C4-2B (cell line): ENCODE measurements around the gene GNG2.

Source experiments
- ZFX ChIP-seq: fragments of 450-650 bp; IDR thresholded peaks from 2 replicates; pipeline ENCODE4 v1.6.1; 2017
- TF ChIP-seq, protein P1 (sequence below): fragments of 450-650 bp; conservative IDR thresholded peaks from 2 replicates; pipeline ENCODE4 v1.5.1; 2017; ENCODE audit warnings: mild to moderate bottlenecking

DNA sequence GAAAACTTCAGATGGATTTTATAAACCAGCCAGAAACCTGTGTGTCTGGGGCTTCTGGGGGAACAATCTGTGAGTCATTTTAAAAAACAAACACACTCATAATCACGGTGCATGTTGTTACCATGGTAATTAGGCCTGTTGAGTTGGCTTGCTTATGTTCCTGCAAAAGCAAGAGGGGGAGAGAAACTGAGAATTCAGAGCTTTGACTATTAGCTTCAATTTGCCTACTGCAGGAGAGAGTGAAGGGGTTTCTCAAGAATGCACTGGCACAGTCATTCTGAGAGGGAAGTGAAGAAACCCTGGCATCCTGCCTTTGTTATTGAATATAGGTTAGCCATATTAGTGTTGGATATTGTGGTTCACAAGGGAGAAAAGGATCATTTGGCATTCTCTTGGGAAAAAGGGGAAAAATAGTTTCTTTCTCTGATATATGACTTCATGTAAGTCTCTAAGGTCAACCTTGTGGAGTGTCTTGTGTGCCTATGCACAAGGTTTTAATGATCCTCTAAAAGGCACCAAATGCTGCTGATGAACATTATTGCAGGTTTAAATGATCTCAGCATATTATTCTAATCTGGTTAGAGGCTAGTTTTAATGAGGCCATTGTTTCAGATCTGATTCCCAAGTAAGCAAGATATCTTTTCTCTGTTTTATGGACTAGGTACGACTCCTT is 12.9 kb downstream of the GNG2 start:
- TF ChIP-seq, protein P1, sequence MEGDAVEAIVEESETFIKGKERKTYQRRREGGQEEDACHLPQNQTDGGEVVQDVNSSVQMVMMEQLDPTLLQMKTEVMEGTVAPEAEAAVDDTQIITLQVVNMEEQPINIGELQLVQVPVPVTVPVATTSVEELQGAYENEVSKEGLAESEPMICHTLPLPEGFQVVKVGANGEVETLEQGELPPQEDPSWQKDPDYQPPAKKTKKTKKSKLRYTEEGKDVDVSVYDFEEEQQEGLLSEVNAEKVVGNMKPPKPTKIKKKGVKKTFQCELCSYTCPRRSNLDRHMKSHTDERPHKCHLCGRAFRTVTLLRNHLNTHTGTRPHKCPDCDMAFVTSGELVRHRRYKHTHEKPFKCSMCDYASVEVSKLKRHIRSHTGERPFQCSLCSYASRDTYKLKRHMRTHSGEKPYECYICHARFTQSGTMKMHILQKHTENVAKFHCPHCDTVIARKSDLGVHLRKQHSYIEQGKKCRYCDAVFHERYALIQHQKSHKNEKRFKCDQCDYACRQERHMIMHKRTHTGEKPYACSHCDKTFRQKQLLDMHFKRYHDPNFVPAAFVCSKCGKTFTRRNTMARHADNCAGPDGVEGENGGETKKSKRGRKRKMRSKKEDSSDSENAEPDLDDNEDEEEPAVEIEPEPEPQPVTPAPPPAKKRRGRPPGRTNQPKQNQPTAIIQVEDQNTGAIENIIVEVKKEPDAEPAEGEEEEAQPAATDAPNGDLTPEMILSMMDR, result no peak
- TF ChIP-seq ZFX, result no peak
